Epithelial cell of alveolus of lung (primary cell): ENCODE data around the gene ARL11. TPM values are rescaled to one million over a fixed set of nuclear protein-coding genes. Genes with fewer than 3 reads are reported as not detected.

Experiments
- total RNA-seq: library from RNA; depleted of rRNA; stranded (reverse); fragments of >200 nt; gene quantifications from 2 replicates; pipeline ENCODE4 v1.2.1, GENCODE V29; 2015

The ARL11 gene
- total RNA-seq, result not detected in 2 replicates

GRCh38 chr13:49627831-49628652 is at the start of gene ARL11:
ARL11 (plus strand) TSS chr13:49628507; CDS start chr13:49630448, 1,941 bp downstream.

GRCh38 chr13:49585220-49586157 is 42.8 kb upstream of the ARL11 start, which contains the start of gene RCBTB1:
RCBTB1 (minus strand) TSS chr13:49585558; CDS start chr13:49567279, 18,279 bp downstream.

Other genes starting within 250 kb of the ARL11 start
- gene CAB39L, start 184.4 kb upstream of the ARL11 start, total RNA-seq, result 4.2 and 6.7 TPM in 2 replicates
- 2.2 and 5.1 TPM in 2 replicates for gene SETDB2, start 184.2 kb upstream of the ARL11 start, total RNA-seq
- 16.7 and 32.7 TPM in 2 replicates for gene PHF11, start 132.6 kb upstream of the ARL11 start, total RNA-seq
- 14.9 and 16.8 TPM in 2 replicates for gene RCBTB1, start 42.9 kb upstream of the ARL11 start, total RNA-seq
- gene EBPL, start 63.0 kb downstream of the ARL11 start, total RNA-seq, result 78.4 and 93.9 TPM in 2 replicates
- gene KPNA3, start 164.2 kb downstream of the ARL11 start, total RNA-seq, result 29.1 and 33.9 TPM in 2 replicates